Vagina (tissue), 2 donors: ENCODE measurements around the gene CERK. TPM values are rescaled to one million over a fixed set of nuclear protein-coding genes. Genes with fewer than 3 reads are reported as not detected.

Source experiments
- DNase-seq, 2 donors: peaks; one replicate each; pipeline ENCODE4 v3.0.0-alpha.2; 2017; ENCODE audit errors: extremely low spot score in 2 of 2
- H3K27ac ChIP-seq: fragments of 200-600 bp; sonication (generic); one replicate; pipeline ENCODE4 v1.5.1; 2019
- H3K27me3 ChIP-seq: fragments of 200-600 bp; sonication (generic); one replicate; pipeline ENCODE4 v1.5.1; 2019
- H3K36me3 ChIP-seq, 2 donors: fragments of 200-600 bp; sonication (generic); one replicate each; pipeline ENCODE4 v1.5.1; 2017 to 2019
- H3K4me1 ChIP-seq: fragments of 200-600 bp; sonication (generic); one replicate; pipeline ENCODE4 v1.5.1; 2019
- H3K4me3 ChIP-seq, 2 donors: fragments of 200-600 bp; sonication (generic); 1 replicate in 1 of 2; 2 replicates in 1 of 2; pipeline ENCODE4 v1.5.1; 2016 to 2019
- H3K9me3 ChIP-seq: fragments of 200-600 bp; sonication (generic); one replicate; pipeline ENCODE4 v1.5.1; 2019
- CTCF ChIP-seq, 3 experiments: fragments of 450-650 bp in 2 of 3; fragments of 200-600 bp in 1 of 3; sonication (generic) in 1 of 3; IDR thresholded peaks; one replicate each; pipeline ENCODE4 v1.5.1; 2017 to 2019; ENCODE audit warnings: antibody characterized with exemption in 3 of 3, mild to moderate bottlenecking in 2 of 3, moderate library complexity in 2 of 3
- POLR2A ChIP-seq, 2 donors: fragments of 450-650 bp; IDR thresholded peaks; one replicate each; pipeline ENCODE4 v1.6.1; 2017; ENCODE audit warnings: antibody characterized with exemption in 2 of 2, mild to moderate bottlenecking in 2 of 2, moderate library complexity in 2 of 2
- POLR2AphosphoS5 ChIP-seq, 2 donors: sonication (generic); formaldehyde crosslinking; IDR thresholded peaks; one replicate each; pipeline ENCODE4 v1.9.0; 2017; ENCODE audit warnings: antibody characterized with exemption in 2 of 2, mild to moderate bottlenecking in 2 of 2, low read depth in 1 of 2; ENCODE audit not compliant: insufficient read depth in 1 of 2
- intact Hi-C: fragments of 100-400 bp; cut with DNase I; formaldehyde crosslinking; loops from one replicate; pipeline ENCODE4 v1.15.1; 2023
- total RNA-seq: library from RNA; depleted of rRNA; stranded (reverse); fragments of >200 nt; gene quantifications from one replicate; pipeline ENCODE4 v1.2.3, GENCODE V29; 2016

The CERK gene
- total RNA-seq, 1 donor from 2014 or later, result 37.3 TPM

- H3K27ac ChIP-seq, result peak overlapping the region; percentile 92
- H3K9me3 ChIP-seq, result no peaks in the 10 kb centered on the region
- intact Hi-C loops, result no loop called here
- no peaks in the 10 kb centered on the region for H3K27me3 ChIP-seq
- TF ChIP-seq POLR2A (IDR thresholded peaks at IDR 0.05), result no peak
- no peak for TF ChIP-seq POLR2AphosphoS5 (IDR thresholded peaks at IDR 0.05; ENCODE audit: insufficient read depth in 1 of 2, low read depth in 1 of 2)
- no peak for TF ChIP-seq CTCF (IDR thresholded peaks at IDR 0.05)
- peaks cover 35% of the 10 kb centered on the region for H3K4me1 ChIP-seq
- peak overlapping the region; percentile 95 for H3K4me3 ChIP-seq
- no peaks in the 10 kb centered on the region for H3K36me3 ChIP-seq
- DNase-seq, result no peak
Observed at GRCh38 chr22:46761539-46762237, 23.6 kb upstream of the CERK start.

- no peak for DNase-seq
- no peak for TF ChIP-seq POLR2A (IDR thresholded peaks at IDR 0.05)
- TF ChIP-seq CTCF (IDR thresholded peaks at IDR 0.05), result no peak
- no peak for TF ChIP-seq POLR2AphosphoS5 (IDR thresholded peaks at IDR 0.05; ENCODE audit: insufficient read depth in 1 of 2, low read depth in 1 of 2)
- no peaks in the 10 kb centered on the region for H3K27me3 ChIP-seq
- H3K4me1 ChIP-seq, result peaks cover 35% of the 10 kb centered on the region
- H3K4me3 ChIP-seq, result no peak overlapping the region
- H3K36me3 ChIP-seq, result no peaks in the 10 kb centered on the region
- intact Hi-C loops, result no loop called here
- no peak overlapping the region for H3K27ac ChIP-seq
- H3K9me3 ChIP-seq, result no peaks in the 10 kb centered on the region
Observed at GRCh38 chr22:46761017-46761416, 23.0 kb upstream of the CERK start.

- TF ChIP-seq POLR2A (IDR thresholded peaks at IDR 0.05) (no peak), CTCF (IDR thresholded peaks at IDR 0.05) (peak in 2 of 3 experiments; percentile 25 to 27)
- Histone ChIP-seq H3K27ac (no peak overlapping the region), H3K36me3 (no peaks in the 10 kb centered on the region), H3K9me3 (no peaks in the 10 kb centered on the region), H3K4me3 (no peak overlapping the region), H3K27me3 (no peaks in the 10 kb centered on the region), H3K4me1 (peaks cover 37% of the 10 kb centered on the region)
- intact Hi-C loops, result no loop called here
- DNase-seq, result no peak
Observed at GRCh38 chr22:46758867-46759290, 20.8 kb upstream of the CERK start.

- H3K4me3 ChIP-seq, result no peak overlapping the region
- TF ChIP-seq CTCF (IDR thresholded peaks at IDR 0.05) (no peak), POLR2A (IDR thresholded peaks at IDR 0.05) (no peak), POLR2AphosphoS5 (IDR thresholded peaks at IDR 0.05; ENCODE audit: insufficient read depth in 1 of 2, low read depth in 1 of 2) (no peak)
- H3K9me3 ChIP-seq, result no peaks in the 10 kb centered on the region
- intact Hi-C loops, result no loop called here
- H3K36me3 ChIP-seq, result no peaks in the 10 kb centered on the region
- H3K27ac ChIP-seq, result no peak overlapping the region
- no peaks in the 10 kb centered on the region for H3K27me3 ChIP-seq
- DNase-seq, result no peak
- H3K4me1 ChIP-seq, result peaks cover 37% of the 10 kb centered on the region
Observed at GRCh38 chr22:46758121-46758520, 20.1 kb upstream of the CERK start.

- Histone ChIP-seq H3K4me1 (peaks cover 36% of the 10 kb centered on the region), H3K27ac (no peak overlapping the region), H3K4me3 (no peak overlapping the region), H3K9me3 (no peaks in the 10 kb centered on the region), H3K36me3 (no peaks in the 10 kb centered on the region), H3K27me3 (no peaks in the 10 kb centered on the region)
- TF ChIP-seq POLR2AphosphoS5 (IDR thresholded peaks at IDR 0.05; ENCODE audit: insufficient read depth in 1 of 2, low read depth in 1 of 2), result no peak
- no peak for TF ChIP-seq CTCF (IDR thresholded peaks at IDR 0.05)
- TF ChIP-seq POLR2A (IDR thresholded peaks at IDR 0.05), result no peak
- DNase-seq, result no peak
- intact Hi-C loops, result no loop called here
Observed at GRCh38 chr22:46757104-46757503, 19.1 kb upstream of the CERK start.
